Nephron progenitor cell (in vitro differentiated cells): ENCODE measurements around the gene FNDC11.

ENCODE experiments used
- DNase-seq: peaks from one replicate; pipeline ENCODE4 v3.0.0; 2021
- H3K27ac Mint-ChIP-seq: 2 replicates; pipeline ENCODE4 v1.8.0; 2021; ENCODE audit warnings: mild to moderate bottlenecking, moderate library complexity, mixed read lengths
- H3K27me3 Mint-ChIP-seq: 2 replicates; pipeline ENCODE4 v1.8.0; 2021; ENCODE audit warnings: mild to moderate bottlenecking, low read depth, mixed read lengths; ENCODE audit not compliant: poor library complexity
- H3K36me3 Mint-ChIP-seq: 2 replicates; pipeline ENCODE4 v1.8.0; 2021; ENCODE audit warnings: low read depth, mixed read lengths
- H3K4me1 Mint-ChIP-seq: 2 replicates; pipeline ENCODE4 v1.8.0; 2021; ENCODE audit warnings: mixed read lengths
- H3K4me3 Mint-ChIP-seq: 2 replicates; pipeline ENCODE4 v1.8.0; 2021; ENCODE audit warnings: mild to moderate bottlenecking, moderate library complexity, mixed read lengths
- H3K9me3 Mint-ChIP-seq: 2 replicates; pipeline ENCODE4 v1.8.0; 2021; ENCODE audit warnings: mild to moderate bottlenecking, moderate library complexity, mixed read lengths
- TF ChIP-seq, protein P1 (sequence below): fragments of 200-600 bp; sonication (generic); IDR thresholded peaks from 2 replicates; pipeline ENCODE4 v1.5.0; 2021; ENCODE audit warnings: antibody characterized with exemption

FNDC11 gene

GRCh38 chr20:63586797-63587196, 32.8 kb downstream of the FNDC11 start:
- Mint-ChIP-seq H3K27me3 (no peaks in the 10 kb centered on the region), H3K9me3 (no peaks in the 10 kb centered on the region), H3K4me1 (peaks cover 29% of the 10 kb centered on the region), H3K36me3 (peaks cover 16% of the 10 kb centered on the region), H3K27ac (no peak overlapping the region), H3K4me3 (no peak overlapping the region)
- TF ChIP-seq, protein P1, sequence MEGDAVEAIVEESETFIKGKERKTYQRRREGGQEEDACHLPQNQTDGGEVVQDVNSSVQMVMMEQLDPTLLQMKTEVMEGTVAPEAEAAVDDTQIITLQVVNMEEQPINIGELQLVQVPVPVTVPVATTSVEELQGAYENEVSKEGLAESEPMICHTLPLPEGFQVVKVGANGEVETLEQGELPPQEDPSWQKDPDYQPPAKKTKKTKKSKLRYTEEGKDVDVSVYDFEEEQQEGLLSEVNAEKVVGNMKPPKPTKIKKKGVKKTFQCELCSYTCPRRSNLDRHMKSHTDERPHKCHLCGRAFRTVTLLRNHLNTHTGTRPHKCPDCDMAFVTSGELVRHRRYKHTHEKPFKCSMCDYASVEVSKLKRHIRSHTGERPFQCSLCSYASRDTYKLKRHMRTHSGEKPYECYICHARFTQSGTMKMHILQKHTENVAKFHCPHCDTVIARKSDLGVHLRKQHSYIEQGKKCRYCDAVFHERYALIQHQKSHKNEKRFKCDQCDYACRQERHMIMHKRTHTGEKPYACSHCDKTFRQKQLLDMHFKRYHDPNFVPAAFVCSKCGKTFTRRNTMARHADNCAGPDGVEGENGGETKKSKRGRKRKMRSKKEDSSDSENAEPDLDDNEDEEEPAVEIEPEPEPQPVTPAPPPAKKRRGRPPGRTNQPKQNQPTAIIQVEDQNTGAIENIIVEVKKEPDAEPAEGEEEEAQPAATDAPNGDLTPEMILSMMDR, result no peak
- no peak for DNase-seq

DNA sequence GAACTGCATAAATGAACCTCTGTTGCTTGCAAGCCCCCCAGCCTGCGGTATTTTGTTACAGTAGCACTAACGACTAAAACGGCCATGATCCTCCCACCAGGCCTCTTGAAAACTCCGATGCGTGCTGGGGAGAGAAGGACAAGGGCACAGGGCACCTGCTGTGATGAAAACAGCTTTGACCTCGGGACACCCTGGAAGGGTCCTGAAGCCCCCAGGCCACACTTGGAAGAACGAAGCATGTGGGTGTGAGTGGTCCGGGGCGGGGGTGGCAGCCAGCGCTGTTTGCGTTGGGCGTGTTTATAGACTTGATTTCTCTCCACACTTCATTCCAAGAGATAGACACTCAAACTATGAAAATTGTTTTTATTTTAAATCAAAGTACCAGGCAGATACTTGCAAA, 33.3 kb downstream of the FNDC11 start:
- TF ChIP-seq, protein P1, result no peak

DNA sequence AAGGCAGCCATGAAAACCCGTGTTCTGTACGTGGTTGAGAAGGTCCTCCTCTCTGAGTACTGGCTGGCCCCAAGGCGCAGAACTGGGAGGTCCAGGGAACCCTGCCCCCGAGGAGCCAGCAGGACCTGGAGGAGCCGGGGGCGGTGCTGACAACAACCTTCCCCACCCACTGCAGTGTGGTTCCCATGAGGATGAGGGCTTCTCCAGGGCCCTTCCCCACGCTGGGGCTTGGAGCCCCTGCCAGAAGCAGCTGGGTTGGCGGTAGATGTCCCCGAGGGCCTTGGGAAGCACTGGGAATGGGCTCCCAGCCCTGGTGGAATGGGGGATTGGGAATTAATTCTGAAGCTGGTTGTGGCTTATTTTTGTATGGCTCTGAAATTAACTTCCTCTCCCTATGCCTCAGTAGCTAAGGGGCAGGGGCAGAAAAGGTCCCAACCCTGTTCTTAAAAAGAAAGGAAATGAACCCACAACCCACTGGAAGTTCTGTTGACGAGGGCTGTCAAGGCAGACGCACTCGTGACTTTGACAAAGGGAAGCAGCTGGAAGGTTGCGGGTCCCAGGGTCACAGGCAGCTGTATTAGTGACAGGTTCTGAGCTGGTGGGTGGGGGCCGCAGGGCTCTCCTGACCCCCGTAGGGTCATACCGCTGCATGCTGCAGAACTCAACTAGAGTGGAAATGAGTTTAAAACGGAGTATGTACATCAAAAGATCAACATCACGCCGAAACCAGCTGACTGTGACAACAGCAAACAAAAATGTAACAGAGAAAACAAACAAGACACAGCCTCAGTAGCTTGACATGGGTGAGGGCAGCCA, 34.0 kb downstream of the FNDC11 start:
- H3K4me3 Mint-ChIP-seq, result no peak overlapping the region
- no peaks in the 10 kb centered on the region for H3K27me3 Mint-ChIP-seq

More for the DNA sequence above, 33.3 kb downstream of the FNDC11 start:
- H3K27ac Mint-ChIP-seq, result no peak overlapping the region
- no peaks in the 10 kb centered on the region for H3K27me3 Mint-ChIP-seq
- DNase-seq, result no peak
- H3K9me3 Mint-ChIP-seq, result no peaks in the 10 kb centered on the region
- peaks cover 29% of the 10 kb centered on the region for H3K4me1 Mint-ChIP-seq
- peaks cover 16% of the 10 kb centered on the region for H3K36me3 Mint-ChIP-seq
- H3K4me3 Mint-ChIP-seq, result no peak overlapping the region

DNA sequence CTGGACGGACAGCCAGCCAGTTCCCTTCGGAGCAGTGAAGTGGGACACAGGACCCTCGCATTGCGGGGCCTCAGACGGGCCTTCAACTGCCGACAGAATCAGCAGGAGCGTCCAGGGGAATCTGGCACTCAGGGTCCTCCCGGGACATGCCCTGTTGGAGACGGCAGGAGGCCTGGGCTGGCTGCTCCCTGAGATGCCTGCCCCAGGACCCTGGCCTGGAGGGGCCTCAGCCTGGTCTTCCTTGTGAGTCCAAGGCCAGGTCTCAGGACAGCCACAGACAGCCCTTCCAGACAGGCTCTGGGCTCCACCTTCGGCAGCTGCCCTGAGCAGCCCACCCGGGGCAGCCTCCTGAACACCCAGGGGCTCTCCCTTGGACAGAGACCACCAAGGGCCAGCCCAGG, 34.7 kb downstream of the FNDC11 start:
- Mint-ChIP-seq H3K27me3 (no peaks in the 10 kb centered on the region), H3K4me1 (peaks cover 20% of the 10 kb centered on the region), H3K27ac (peak overlapping the region; percentile 82), H3K4me3 (no peak overlapping the region), H3K36me3 (peaks cover 23% of the 10 kb centered on the region), H3K9me3 (no peaks in the 10 kb centered on the region)
- no peak for DNase-seq
- TF ChIP-seq, protein P1, result no peak

More for the DNA sequence above, 34.0 kb downstream of the FNDC11 start:
- no peak for DNase-seq
- H3K36me3 Mint-ChIP-seq, result peaks cover 18% of the 10 kb centered on the region
- TF ChIP-seq, protein P1, result no peak
- H3K4me1 Mint-ChIP-seq, result peaks cover 24% of the 10 kb centered on the region
- no peaks in the 10 kb centered on the region for H3K9me3 Mint-ChIP-seq
- H3K27ac Mint-ChIP-seq, result peak overlapping the region; percentile 82

GRCh38 chr20:63589261-63590217, 35.6 kb downstream of the FNDC11 start:
- no peak for DNase-seq
- Mint-ChIP-seq H3K27ac (peak overlapping the region; percentile 68), H3K27me3 (no peaks in the 10 kb centered on the region), H3K4me3 (no peak overlapping the region), H3K9me3 (no peaks in the 10 kb centered on the region), H3K36me3 (peaks cover 23% of the 10 kb centered on the region), H3K4me1 (peaks cover 16% of the 10 kb centered on the region)
- TF ChIP-seq, protein P1, result no peak
